Breast epithelium (tissue), 4 donors: Measurements from ENCODE around the gene STK17A. TPM values are rescaled to one million over a fixed set of nuclear protein-coding genes. Genes with fewer than 3 reads are reported as not detected.
A peak's percentile ranks its signal among the peaks of the same experiment; 100 is the strongest.

Experiments used
- DNase-seq, 2 donors: peaks; one replicate each; pipeline ENCODE4 v3.0.0-alpha.2; 2019; ENCODE audit warnings: low spot score in 2 of 2
- H3K27ac ChIP-seq, 2 donors: fragments of 200-600 bp; sonication (generic) in 1 of 2; one replicate each; pipeline ENCODE4 v1.5.1; 2016 to 2019; ENCODE audit warnings: mild to moderate bottlenecking in 1 of 2
- H3K27me3 ChIP-seq, 2 donors: fragments of 200-600 bp; sonication (generic) in 1 of 2; one replicate each; pipeline versions ENCODE4 v1.5.1 to v1.6.0; 2017 to 2019; ENCODE audit warnings: control low read depth in 1 of 2, mild to moderate bottlenecking in 1 of 2
- H3K36me3 ChIP-seq: fragments of 200-600 bp; one replicate; pipeline ENCODE4 v1.5.1; 2019
- H3K4me1 ChIP-seq, 2 donors: fragments of 200-600 bp; sonication (generic); one replicate each; pipeline ENCODE4 v1.5.1; 2016 to 2019; ENCODE audit warnings: control low read depth in 1 of 2
- H3K4me3 ChIP-seq, 3 donors: fragments of 200-600 bp; sonication (generic); 1 replicate in 2 of 3; 2 replicates in 1 of 3; pipeline ENCODE4 v1.5.1; 2016 to 2019; ENCODE audit warnings: mild to moderate bottlenecking in 3 of 3, moderate library complexity in 2 of 3
- H3K9me3 ChIP-seq, 2 donors: fragments of 200-600 bp; sonication (generic) in 1 of 2; one replicate each; pipeline ENCODE4 v1.5.1; 2016 to 2019; ENCODE audit warnings: control low read depth in 1 of 2
- POLR2A ChIP-seq: fragments of 450-650 bp; IDR thresholded peaks from one replicate; pipeline ENCODE4 v1.6.1; 2016; ENCODE audit warnings: antibody characterized with exemption, mild to moderate bottlenecking, moderate library complexity
- POLR2AphosphoS5 ChIP-seq, 3 donors: sonication (generic); formaldehyde crosslinking; IDR thresholded peaks; one replicate each; pipeline ENCODE4 v1.6.1; 2017; ENCODE audit warnings: antibody characterized with exemption in 3 of 3
- intact Hi-C: fragments of 100-400 bp; cut with DNase I; formaldehyde crosslinking; loops from one replicate; pipeline ENCODE4 v1.15.1; 2023; ENCODE audit warnings: low total_unique reads
- total RNA-seq, 3 donors: library from RNA; depleted of rRNA; stranded (reverse); fragments of >200 nt; gene quantifications; one replicate each; pipeline ENCODE4 v1.1.0, GENCODE V29; 2016
- TF ChIP-seq, protein P1 (sequence below), 3 donors: fragments of 450-650 bp; IDR thresholded peaks; one replicate each; pipeline ENCODE4 v1.5.1; 2016 to 2017; ENCODE audit warnings: antibody characterized with exemption in 3 of 3, mild to moderate bottlenecking in 3 of 3, moderate library complexity in 3 of 3

Gene STK17A
- 10 to 100 TPM; 13.3 to 24.3 (median 24.1) TPM for total RNA-seq

DNA sequence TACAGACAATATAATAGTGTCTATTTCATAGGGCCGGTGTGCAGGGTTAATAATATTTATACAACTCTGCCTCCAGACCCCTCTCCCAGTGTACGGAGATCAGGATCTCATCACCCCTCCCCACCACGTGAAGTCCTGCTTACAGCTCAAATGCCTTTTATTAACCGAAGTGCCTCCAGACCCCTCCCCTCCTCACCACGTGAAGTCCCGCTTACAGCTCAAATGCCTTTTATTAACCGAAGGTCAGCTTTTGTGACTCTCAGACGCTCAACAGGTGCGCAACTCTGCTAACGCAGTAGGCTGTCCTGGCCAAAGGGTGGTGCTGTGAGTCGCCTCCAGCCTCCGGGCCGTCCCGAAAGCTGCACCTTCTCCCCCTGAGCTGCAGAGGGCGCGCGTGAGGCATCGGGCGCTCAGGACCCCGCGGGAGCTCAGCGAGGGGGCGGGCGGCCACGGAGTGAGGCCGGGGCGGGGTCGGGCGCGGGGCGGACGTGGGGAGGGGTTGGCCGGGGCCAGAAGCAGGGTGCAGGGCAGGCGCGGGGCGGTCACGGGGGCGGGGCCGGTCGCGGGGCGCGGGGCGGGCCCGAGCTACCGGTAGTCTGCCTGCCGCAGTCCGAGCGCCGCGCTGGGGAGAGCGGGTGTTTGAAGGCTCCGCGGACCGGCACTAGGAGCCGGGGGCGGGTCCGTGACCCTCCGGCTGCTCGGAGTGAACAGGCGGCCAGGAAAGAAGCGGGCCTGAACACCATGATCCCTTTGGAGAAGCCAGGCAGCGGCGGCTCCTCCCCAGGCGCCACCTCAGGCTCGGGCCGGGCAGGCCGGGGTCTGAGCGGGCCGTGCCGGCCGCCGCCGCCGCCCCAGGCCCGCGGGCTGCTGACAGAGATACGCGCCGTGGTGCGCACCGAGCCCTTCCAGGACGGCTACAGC lies at the start of gene STK17A:
TSS of gene STK17A (plus strand) at position 606 of the 921 bp plus-strand sequence. CDS start at position 742, 136 bp downstream.
- intact Hi-C loops, result no loop called here
- Histone ChIP-seq H3K27ac (peak within 1 kb of the TSS; percentile 93 to 94), H3K4me3 (peak within 1 kb of the TSS; percentile 90 to 99 (median 96)), H3K27me3 (no peaks in the 10 kb centered on the region), H3K9me3 (no peaks in the 10 kb centered on the region), H3K4me1 (no peaks in the 10 kb centered on the region), H3K36me3 (no peaks in the 10 kb centered on the region)
- TF ChIP-seq POLR2A, result no peak
- TF ChIP-seq POLR2AphosphoS5 (IDR thresholded peaks at IDR 0.05), result peak in 2 of 3 donors; percentile 53 to 78
- TF ChIP-seq, protein P1, sequence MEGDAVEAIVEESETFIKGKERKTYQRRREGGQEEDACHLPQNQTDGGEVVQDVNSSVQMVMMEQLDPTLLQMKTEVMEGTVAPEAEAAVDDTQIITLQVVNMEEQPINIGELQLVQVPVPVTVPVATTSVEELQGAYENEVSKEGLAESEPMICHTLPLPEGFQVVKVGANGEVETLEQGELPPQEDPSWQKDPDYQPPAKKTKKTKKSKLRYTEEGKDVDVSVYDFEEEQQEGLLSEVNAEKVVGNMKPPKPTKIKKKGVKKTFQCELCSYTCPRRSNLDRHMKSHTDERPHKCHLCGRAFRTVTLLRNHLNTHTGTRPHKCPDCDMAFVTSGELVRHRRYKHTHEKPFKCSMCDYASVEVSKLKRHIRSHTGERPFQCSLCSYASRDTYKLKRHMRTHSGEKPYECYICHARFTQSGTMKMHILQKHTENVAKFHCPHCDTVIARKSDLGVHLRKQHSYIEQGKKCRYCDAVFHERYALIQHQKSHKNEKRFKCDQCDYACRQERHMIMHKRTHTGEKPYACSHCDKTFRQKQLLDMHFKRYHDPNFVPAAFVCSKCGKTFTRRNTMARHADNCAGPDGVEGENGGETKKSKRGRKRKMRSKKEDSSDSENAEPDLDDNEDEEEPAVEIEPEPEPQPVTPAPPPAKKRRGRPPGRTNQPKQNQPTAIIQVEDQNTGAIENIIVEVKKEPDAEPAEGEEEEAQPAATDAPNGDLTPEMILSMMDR (IDR thresholded peaks at IDR 0.05), result peak; percentile 92 to 99 (median 99)
- DNase-seq, result peak; percentile 93 to 95

DNA sequence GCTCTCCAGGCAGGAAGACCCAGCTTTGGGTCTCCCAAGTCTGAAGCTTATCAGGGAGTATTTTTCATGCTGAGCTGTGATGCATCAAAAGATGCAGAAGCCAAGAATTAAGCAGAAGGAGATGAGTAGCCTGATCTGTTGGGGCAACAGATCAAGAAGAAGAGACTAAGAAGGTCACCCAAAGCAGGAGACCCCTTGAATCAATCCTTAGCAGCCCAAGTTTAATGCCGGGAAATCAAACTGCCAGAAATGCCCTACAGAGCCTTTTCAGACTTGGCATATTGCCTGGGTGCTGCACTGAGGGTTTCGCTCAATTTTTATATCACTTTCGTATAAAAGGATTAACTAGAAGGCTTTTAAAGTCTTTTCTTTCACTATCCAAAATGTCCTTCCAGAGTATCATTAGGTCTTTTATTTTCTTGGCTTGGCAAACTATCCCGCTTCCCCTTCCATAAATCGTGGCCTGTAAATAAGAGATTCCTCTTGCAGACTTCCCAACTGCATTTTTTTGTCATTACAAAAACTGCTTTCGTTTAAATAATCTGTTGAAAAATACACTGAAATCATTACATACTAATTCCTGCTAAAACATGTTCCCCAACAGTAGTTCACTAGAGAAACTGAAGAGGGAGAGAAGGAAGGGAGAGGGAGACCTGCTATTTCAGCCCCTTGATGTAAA lies 49.0 kb upstream of the STK17A start:
- H3K4me3 ChIP-seq, result no peak overlapping the region
- no peaks in the 10 kb centered on the region for H3K27me3 ChIP-seq
- H3K4me1 ChIP-seq, result peaks cover 0 to 3% of the 10 kb centered on the region in 2 donors
- peak overlapping the region; percentile 62 to 71 for H3K27ac ChIP-seq
- intact Hi-C loops, result no loop called here
- no peaks in the 10 kb centered on the region for H3K36me3 ChIP-seq
- DNase-seq, result no peak
- TF ChIP-seq POLR2A (no peak), POLR2AphosphoS5 (IDR thresholded peaks at IDR 0.05) (no peak)
- TF ChIP-seq, protein P1 (IDR thresholded peaks at IDR 0.05), result no peak
- no peaks in the 10 kb centered on the region for H3K9me3 ChIP-seq

DNA sequence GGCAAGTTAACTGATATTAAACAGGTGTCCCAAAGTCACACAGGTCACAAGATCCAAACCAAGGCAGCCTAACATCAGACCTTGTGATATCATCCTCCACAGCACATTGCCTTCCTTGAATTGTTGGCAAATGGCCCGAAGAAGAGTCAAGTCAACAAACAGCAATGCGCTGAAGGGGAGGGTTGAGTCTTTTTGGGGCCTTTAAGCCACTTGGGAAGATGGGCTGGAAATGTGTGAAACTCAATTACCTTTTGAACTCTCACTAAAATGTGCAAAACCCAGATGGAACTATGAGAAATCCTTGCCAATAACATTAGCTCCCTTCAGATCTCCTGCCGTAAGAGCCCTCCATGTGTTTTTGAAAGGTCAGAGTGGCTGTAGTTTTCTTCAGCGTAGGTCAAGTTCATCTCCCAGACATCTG lies 47.9 kb upstream of the STK17A start:
- Histone ChIP-seq H3K4me3 (no peak overlapping the region), H3K9me3 (no peaks in the 10 kb centered on the region), H3K4me1 (peaks cover 0 to 3% of the 10 kb centered on the region in 2 donors), H3K27ac (peak overlapping the region; percentile 62 to 71), H3K36me3 (no peaks in the 10 kb centered on the region), H3K27me3 (peaks cover 0 to 3% of the 10 kb centered on the region in 2 donors)
- peak in 1 of 2 donors; percentile 31 for DNase-seq
- intact Hi-C loops, result no loop called here
- TF ChIP-seq POLR2AphosphoS5 (IDR thresholded peaks at IDR 0.05), result peak in 1 of 3 donors; percentile 54
- TF ChIP-seq, protein P1 (IDR thresholded peaks at IDR 0.05), result no peak

DNA sequence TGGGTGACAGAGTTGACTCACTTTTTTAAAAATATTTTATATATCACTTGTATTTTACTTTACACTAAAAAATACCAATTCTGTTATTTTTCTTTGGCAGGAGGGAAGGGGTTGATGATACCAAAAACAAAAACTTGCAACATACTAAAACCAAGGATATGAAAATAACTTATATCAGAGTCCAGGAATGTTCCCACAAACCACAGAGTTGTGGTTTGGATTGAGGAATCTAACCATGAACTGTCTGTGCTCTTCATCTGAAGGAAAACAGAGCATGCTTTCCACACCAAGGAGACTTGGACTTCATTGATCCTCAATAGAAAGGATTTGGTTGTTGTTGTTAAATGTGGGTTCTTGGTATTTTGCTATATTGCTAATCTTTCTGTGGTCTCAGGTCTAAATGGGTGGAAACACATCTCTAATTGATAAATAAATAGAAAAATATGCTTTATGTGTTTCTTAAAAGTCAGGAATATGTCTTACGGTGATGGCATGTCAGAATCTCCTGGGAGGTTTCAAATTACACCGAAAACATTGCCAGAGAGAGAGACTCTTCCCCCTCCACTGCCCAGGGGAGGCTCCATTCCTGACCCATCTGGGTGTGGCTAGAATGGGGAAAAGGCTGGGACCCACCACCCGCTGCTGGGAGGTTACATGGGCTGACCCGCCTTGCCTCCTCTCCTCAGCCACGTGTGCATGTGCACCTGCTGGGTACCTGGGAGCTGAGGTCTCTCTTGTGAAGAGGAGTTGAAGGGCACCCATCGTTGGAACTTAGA lies 46.9 kb upstream of the STK17A start:
- no peaks in the 10 kb centered on the region for H3K9me3 ChIP-seq
- intact Hi-C loops, result no loop called here
- DNase-seq, result no peak
- no peaks in the 10 kb centered on the region for H3K36me3 ChIP-seq
- H3K27ac ChIP-seq, result peak overlapping the region; percentile 71 to 80
- H3K27me3 ChIP-seq, result peaks cover 0 to 6% of the 10 kb centered on the region in 2 donors
- TF ChIP-seq POLR2A, result no peak
- peak in 1 of 3 donors; percentile 12 for TF ChIP-seq POLR2AphosphoS5 (IDR thresholded peaks at IDR 0.05)
- H3K4me1 ChIP-seq, result peaks cover 0 to 3% of the 10 kb centered on the region in 2 donors
- H3K4me3 ChIP-seq, result no peak overlapping the region

DNA sequence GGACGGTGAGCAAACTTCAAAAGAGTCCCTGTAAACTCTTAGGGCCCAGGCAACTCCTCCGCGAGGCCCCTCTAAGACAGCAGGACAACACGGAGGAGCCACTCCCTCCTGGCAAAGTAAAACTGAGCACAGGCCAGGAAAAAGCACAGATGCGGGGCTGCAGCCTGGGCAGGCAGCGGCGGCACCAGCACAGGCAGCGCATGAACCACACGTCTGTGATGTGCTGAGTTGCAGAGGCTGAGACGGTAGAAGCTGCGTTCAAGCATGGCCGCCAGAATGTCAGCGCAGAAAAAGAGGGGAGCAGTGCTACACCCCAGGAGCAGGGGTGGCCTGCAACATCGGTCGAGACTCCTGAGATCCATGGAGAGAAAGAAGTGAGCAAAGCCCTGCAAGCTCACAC lies 46.1 kb upstream of the STK17A start:
- no peak overlapping the region for H3K4me3 ChIP-seq
- H3K27ac ChIP-seq, result peak overlapping the region; percentile 71 to 80
- no peak for DNase-seq

More for the DNA sequence above, 46.1 kb upstream of the STK17A start:
- peaks cover 0 to 3% of the 10 kb centered on the region in 2 donors for H3K4me1 ChIP-seq
- H3K9me3 ChIP-seq, result no peaks in the 10 kb centered on the region
- H3K27me3 ChIP-seq, result peaks cover 0 to 12% of the 10 kb centered on the region in 2 donors
- no peaks in the 10 kb centered on the region for H3K36me3 ChIP-seq
- TF ChIP-seq POLR2A (no peak), POLR2AphosphoS5 (IDR thresholded peaks at IDR 0.05) (no peak)
- TF ChIP-seq, protein P1 (IDR thresholded peaks at IDR 0.05), result no peak
- intact Hi-C loops, result no loop called here
